ENCODE data around the gene YIPF6.
"Not testable (repeated sequence)": the region's sequence is repeated elsewhere in the genome, so short reads cannot be mapped to it uniquely, and the experiment has no call there.

YIPF6 gene

GRCh38 chrX:68461576-68461975, 37.3 kb upstream of the YIPF6 start:
- no peak for TF ChIP-seq CTCF (IDR thresholded peaks at IDR 0.05; ENCODE audit: unreplicated experiment in 3 of 3)
- H3K9me3 Mint-ChIP-seq = no peaks in the 10 kb centered on the region
- no peak overlapping the region for H3K4me3 Mint-ChIP-seq
- H3K27ac Mint-ChIP-seq = no peak overlapping the region
- H3K4me1 Mint-ChIP-seq = no peaks in the 10 kb centered on the region
- H3K27me3 Mint-ChIP-seq (ENCODE audit: low read depth) = no peaks in the 10 kb centered on the region
- H3K36me3 Mint-ChIP-seq (ENCODE audit: low read depth) = no peaks in the 10 kb centered on the region

- Mint-ChIP-seq H3K27ac (no peak overlapping the region), H3K9me3 (no peaks in the 10 kb centered on the region), H3K36me3 (ENCODE audit: low read depth) (no peaks in the 10 kb centered on the region), H3K27me3 (ENCODE audit: low read depth) (no peaks in the 10 kb centered on the region), H3K4me3 (no peak overlapping the region), H3K4me1 (no peaks in the 10 kb centered on the region)
- TF ChIP-seq CTCF (IDR thresholded peaks at IDR 0.05; ENCODE audit: unreplicated experiment in 3 of 3) = no peak
Measured at GRCh38 chrX:68462197-68462596, 36.7 kb upstream of the YIPF6 start.

- H3K36me3 Mint-ChIP-seq (ENCODE audit: low read depth) = no peaks in the 10 kb centered on the region
- H3K27ac Mint-ChIP-seq = no peak overlapping the region
- H3K9me3 Mint-ChIP-seq = peaks cover 3% of the 10 kb centered on the region
- no peak overlapping the region for H3K4me3 Mint-ChIP-seq
- peak; percentile 52 to 60 (median 57) for TF ChIP-seq CTCF (IDR thresholded peaks at IDR 0.05; ENCODE audit: unreplicated experiment in 3 of 3)
- no peaks in the 10 kb centered on the region for H3K4me1 Mint-ChIP-seq
- H3K27me3 Mint-ChIP-seq (ENCODE audit: low read depth) = peaks cover 4% of the 10 kb centered on the region
Measured at GRCh38 chrX:68462653-68463052, 36.2 kb upstream of the YIPF6 start.

- no peak overlapping the region for H3K4me3 Mint-ChIP-seq
- H3K36me3 Mint-ChIP-seq (ENCODE audit: low read depth) = no peaks in the 10 kb centered on the region
- H3K27ac Mint-ChIP-seq = no peak overlapping the region
- H3K4me1 Mint-ChIP-seq = no peaks in the 10 kb centered on the region
- peaks cover 4% of the 10 kb centered on the region for H3K9me3 Mint-ChIP-seq
- no peak for TF ChIP-seq CTCF (IDR thresholded peaks at IDR 0.05; ENCODE audit: unreplicated experiment in 3 of 3)
- peaks cover 4% of the 10 kb centered on the region for H3K27me3 Mint-ChIP-seq (ENCODE audit: low read depth)
Measured at GRCh38 chrX:68463880-68464279, 35.0 kb upstream of the YIPF6 start.

- Mint-ChIP-seq H3K27me3 (ENCODE audit: low read depth) (peaks cover 4% of the 10 kb centered on the region), H3K27ac (no peak overlapping the region), H3K4me1 (no peaks in the 10 kb centered on the region), H3K4me3 (no peak overlapping the region), H3K36me3 (ENCODE audit: low read depth) (no peaks in the 10 kb centered on the region), H3K9me3 (peaks cover 4% of the 10 kb centered on the region)
- no peak for TF ChIP-seq CTCF (IDR thresholded peaks at IDR 0.05; ENCODE audit: unreplicated experiment in 3 of 3)
Measured at GRCh38 chrX:68464796-68465195, 34.1 kb upstream of the YIPF6 start.

GRCh38 chrX:68480969-68481368, 17.9 kb upstream of the YIPF6 start:
- no peaks in the 10 kb centered on the region for H3K4me1 Mint-ChIP-seq
- TF ChIP-seq CTCF (IDR thresholded peaks at IDR 0.05; ENCODE audit: unreplicated experiment in 3 of 3) = no peak
- H3K4me3 Mint-ChIP-seq = no peak overlapping the region
- no peak overlapping the region for H3K27ac Mint-ChIP-seq
- H3K27me3 Mint-ChIP-seq (ENCODE audit: low read depth) = peaks cover 3% of the 10 kb centered on the region
- H3K9me3 Mint-ChIP-seq = peaks cover 9% of the 10 kb centered on the region
- no peaks in the 10 kb centered on the region for H3K36me3 Mint-ChIP-seq (ENCODE audit: low read depth)

GRCh38 chrX:68486198-68486597, 12.7 kb upstream of the YIPF6 start:
- H3K9me3 Mint-ChIP-seq; H3K27ac Mint-ChIP-seq; H3K27me3 Mint-ChIP-seq (ENCODE audit: low read depth); H3K36me3 Mint-ChIP-seq (ENCODE audit: low read depth); H3K4me3 Mint-ChIP-seq; H3K4me1 Mint-ChIP-seq: not testable (repeated sequence)
